HEK293T (cell line): ENCODE data around the gene LARGE2.

Experiments used
- ARNT ChIP-seq: fragments of 450-650 bp; IDR thresholded peaks from 2 replicates; pipeline ENCODE4 v1.6.1; 2017; ENCODE audit warnings: mild to moderate bottlenecking
- CTBP1 ChIP-seq: fragments of 450-650 bp; IDR thresholded peaks from 2 replicates; pipeline ENCODE4 v1.6.1; 2016; ENCODE audit warnings: borderline replicate concordance
- FOXM1 ChIP-seq: fragments of 450-650 bp; IDR thresholded peaks from 2 replicates; pipeline ENCODE4 v1.6.1; 2017; ENCODE audit warnings: mild to moderate bottlenecking, borderline replicate concordance
- L3MBTL2 ChIP-seq: fragments of 450-650 bp; conservative IDR thresholded peaks from 2 replicates; pipeline ENCODE4 v1.6.1; 2016; ENCODE audit warnings: mild to moderate bottlenecking
- NFRKB ChIP-seq: fragments of 450-650 bp; IDR thresholded peaks from 2 replicates; pipeline ENCODE4 v1.6.1; 2016; ENCODE audit warnings: mild to moderate bottlenecking, moderate library complexity
- SP1 ChIP-seq: fragments of 450-650 bp; IDR thresholded peaks from 2 replicates; pipeline ENCODE4 v1.6.1; 2017
- SUZ12 ChIP-seq: fragments of 450-650 bp; IDR thresholded peaks from 2 replicates; pipeline ENCODE4 v1.6.1; 2016; ENCODE audit warnings: mild to moderate bottlenecking
- TARDBP ChIP-seq: fragments of 450-650 bp; IDR thresholded peaks from 2 replicates; pipeline ENCODE4 v1.6.1; 2016
- ZNF384 ChIP-seq: fragments of 450-650 bp; IDR thresholded peaks from 2 replicates; pipeline ENCODE4 v1.6.1; 2016
- TF ChIP-seq, protein P1 (sequence below): fragments of 450-650 bp; IDR thresholded peaks from 2 replicates; pipeline ENCODE4 v1.6.1; 2016

- TF ChIP-seq ZNF384 (no peak), TARDBP (no peak), SUZ12 (no peak), FOXM1 (no peak), NFRKB (no peak), SP1 (no peak), CTBP1 (no peak), ARNT (no peak), L3MBTL2 (no peak)
- TF ChIP-seq, protein P1, sequence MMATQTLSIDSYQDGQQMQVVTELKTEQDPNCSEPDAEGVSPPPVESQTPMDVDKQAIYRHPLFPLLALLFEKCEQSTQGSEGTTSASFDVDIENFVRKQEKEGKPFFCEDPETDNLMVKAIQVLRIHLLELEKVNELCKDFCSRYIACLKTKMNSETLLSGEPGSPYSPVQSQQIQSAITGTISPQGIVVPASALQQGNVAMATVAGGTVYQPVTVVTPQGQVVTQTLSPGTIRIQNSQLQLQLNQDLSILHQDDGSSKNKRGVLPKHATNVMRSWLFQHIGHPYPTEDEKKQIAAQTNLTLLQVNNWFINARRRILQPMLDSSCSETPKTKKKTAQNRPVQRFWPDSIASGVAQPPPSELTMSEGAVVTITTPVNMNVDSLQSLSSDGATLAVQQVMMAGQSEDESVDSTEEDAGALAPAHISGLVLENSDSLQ, result no peak
These were observed 37.8 kb upstream of the LARGE2 start for GRCh38 chr11:45884596-45885185.
